GOT3 (cell line): ENCODE data around the gene SRMS.

Source experiments
- DNase-seq: peaks from one replicate; lab custom pipeline; 2025; ENCODE audit warnings: mixed read lengths; lab: John Stamatoyannopoulos, UW

SRMS gene

GRCh38 chr20:63553251-63553932 lies 5.8 kb upstream of the SRMS start:
- DNase-seq: no peak

- no peak for DNase-seq
These were observed 5.1 kb upstream of the SRMS start for GRCh38 chr20:63552481-63553249.

- no peak for DNase-seq
These were observed 3.5 kb upstream of the SRMS start for GRCh38 chr20:63551068-63551467.

GRCh38 chr20:63549679-63550282 lies 2.2 kb upstream of the SRMS start:
- DNase-seq: no peak

- DNase-seq: no peak
These were observed 1.5 kb upstream of the SRMS start for GRCh38 chr20:63549019-63549418.

GRCh38 chr20:63548542-63548941 lies 993 bp upstream of the SRMS start:
- no peak for DNase-seq

GRCh38 chr20:63546956-63547724 lies 409 bp downstream of the SRMS start:
- DNase-seq: no peak

- DNase-seq: no peak
These were observed 1.1 kb downstream of the SRMS start for GRCh38 chr20:63546256-63546955.

GRCh38 chr20:63545814-63546213 lies 1.7 kb downstream of the SRMS start:
- no peak for DNase-seq

- DNase-seq: no peak
These were observed 2.5 kb downstream of the SRMS start for GRCh38 chr20:63544958-63545516.

GRCh38 chr20:63544241-63544957 lies 3.1 kb downstream of the SRMS start:
- no peak for DNase-seq

- DNase-seq: no peak
These were observed 3.8 kb downstream of the SRMS start for GRCh38 chr20:63543733-63544132.

- DNase-seq: no peak
These were observed 4.4 kb downstream of the SRMS start for GRCh38 chr20:63543131-63543530.

GRCh38 chr20:63542696-63543095 lies 4.9 kb downstream of the SRMS start:
- no peak for DNase-seq

- DNase-seq: no peak
These were observed 5.5 kb downstream of the SRMS start for GRCh38 chr20:63542031-63542559.

- no peak for DNase-seq
These were observed 6.2 kb downstream of the SRMS start for GRCh38 chr20:63541371-63541770.

- no peak for DNase-seq
These were observed 6.9 kb downstream of the SRMS start for GRCh38 chr20:63540417-63541186.

- DNase-seq: no peak
These were observed 7.8 kb downstream of the SRMS start for GRCh38 chr20:63539441-63540370.

GRCh38 chr20:63539092-63539430 lies 8.5 kb downstream of the SRMS start:
- no peak for DNase-seq
